Karpas-422 (cell line): ENCODE results near the gene MYO5A. TPM values are rescaled to one million over a fixed set of nuclear protein-coding genes. Genes with fewer than 3 reads are reported as not detected.

Experiments used
- DNase-seq: peaks from one replicate; pipeline ENCODE4 v3.0.0-alpha.2; 2015
- H2AFZ ChIP-seq: fragments of 200-600 bp; sonication (generic); 2 replicates; pipeline ENCODE4 v1.6.1; 2014; ENCODE audit warnings: antibody characterized with exemption, low read length, mixed read lengths
- H3K27ac ChIP-seq: fragments of 200-600 bp; sonication (generic); 2 replicates; pipeline ENCODE4 v1.5.1; 2014; ENCODE audit warnings: mild to moderate bottlenecking, low read length, moderate library complexity
- H3K27me3 ChIP-seq: fragments of 200-600 bp; sonication (generic); 2 replicates; pipeline ENCODE4 v1.6.1; 2014; ENCODE audit warnings: low read length, mixed read lengths
- H3K36me3 ChIP-seq: fragments of 200-600 bp; sonication (generic); 2 replicates; pipeline ENCODE4 v1.6.1; 2014; ENCODE audit warnings: low read length, mixed read lengths; ENCODE audit not compliant: insufficient read depth
- H3K4me1 ChIP-seq: fragments of 200-600 bp; sonication (generic); 2 replicates; pipeline ENCODE4 v1.6.1; 2014; ENCODE audit warnings: mild to moderate bottlenecking, low read length, mixed read lengths
- H3K4me2 ChIP-seq: fragments of 200-600 bp; sonication (generic); 2 replicates; pipeline ENCODE4 v1.6.1; 2014; ENCODE audit warnings: low read length, low read depth, mild to moderate bottlenecking; ENCODE audit not compliant: poor library complexity, severe bottlenecking
- H3K4me3 ChIP-seq: fragments of 200-600 bp; sonication (generic); 2 replicates; pipeline ENCODE4 v1.5.1; 2014; ENCODE audit warnings: mild to moderate bottlenecking, antibody characterized with exemption, low read length, mixed read lengths
- H3K79me2 ChIP-seq: fragments of 200-600 bp; sonication (generic); 2 replicates; pipeline ENCODE4 v1.6.1; 2014; ENCODE audit warnings: mild to moderate bottlenecking, low read length, mixed read lengths
- H3K9ac ChIP-seq: fragments of 200-600 bp; sonication (generic); 2 replicates; pipeline ENCODE4 v1.6.0; 2014; ENCODE audit warnings: low read length
- H3K9me2 ChIP-seq: fragments of 200-600 bp; sonication (generic), shearing (Covaris generic); replicated peaks from 2 replicates; pipeline ENCODE4 v1.6.0; 2014; ENCODE audit warnings: mild to moderate bottlenecking, low read length, moderate library complexity; ENCODE audit not compliant: insufficient read depth
- H3K9me3 ChIP-seq: fragments of 300-700, 200-600 bp; sonication (generic); 2 replicates; pipeline ENCODE4 v1.6.1; 2014; ENCODE audit warnings: low read length, mixed read lengths
- H4K20me1 ChIP-seq: fragments of 200-600 bp; sonication (generic); 2 replicates; pipeline ENCODE4 v1.6.1; 2014; ENCODE audit warnings: mild to moderate bottlenecking, antibody characterized with exemption, low read length, low read depth; ENCODE audit not compliant: insufficient read depth
- small RNA-seq: library from RNA; depleted of rRNA; stranded (forward); fragments of <200 nt; gene quantifications from one replicate; pipeline ENCODE3, GENCODE V24; 2014
- total RNA-seq: library from RNA; depleted of rRNA; stranded (reverse); fragments of >200 nt; shearing (Covaris generic); gene quantifications from 2 replicates; pipeline ENCODE4 v1.2.3, GENCODE V29; 2014; ENCODE audit warnings: low replicate concordance; rRNA removed

MYO5A gene
- total RNA-seq, 1 experiment from 2014 or later: 34.8 TPM

DNA sequence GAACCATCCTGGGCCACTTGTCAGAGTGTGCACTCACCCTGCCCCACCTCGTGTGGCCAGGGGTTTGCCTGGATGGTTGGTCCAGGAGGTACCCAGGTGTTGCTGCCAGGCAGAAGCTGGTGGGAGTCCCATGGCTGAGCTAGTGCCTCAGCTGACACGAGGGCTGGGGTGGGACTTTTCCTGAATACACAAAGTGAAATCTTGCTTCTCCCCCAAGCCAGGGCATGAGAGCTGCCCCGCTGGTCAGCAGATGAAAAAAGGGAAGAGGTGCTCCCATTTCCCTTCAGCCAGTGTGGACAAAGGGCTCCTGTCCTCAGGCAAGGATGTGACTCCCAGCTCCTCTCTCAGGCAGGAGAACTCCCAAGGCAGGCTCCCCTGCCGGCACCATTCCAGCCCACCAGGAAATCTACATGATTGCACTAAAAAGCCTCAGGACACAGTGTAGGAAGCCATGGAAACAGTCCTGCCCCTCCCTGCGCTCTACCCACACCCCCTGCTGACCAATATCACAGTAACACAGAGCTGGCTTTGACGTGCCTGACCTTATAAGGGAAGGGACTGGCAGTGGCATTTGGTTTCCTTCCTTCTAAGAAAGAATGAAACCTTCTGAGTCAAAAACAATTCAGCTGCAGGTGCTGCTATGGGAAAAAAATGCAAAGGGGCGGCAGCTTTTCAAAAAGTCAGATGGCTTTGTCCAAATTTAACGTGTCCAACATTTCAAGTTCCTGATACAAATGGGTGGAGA is 267.0 kb downstream of the MYO5A start:
- Histone ChIP-seq H3K4me3 (no peak overlapping the region), H4K20me1 (no peaks in the 10 kb centered on the region), H3K9me3 (no peaks in the 10 kb centered on the region), H3K4me1 (peaks cover 8% of the 10 kb centered on the region), H3K27ac (no peak overlapping the region), H2AFZ (no peak overlapping the region), H3K9ac (no peak overlapping the region), H3K79me2 (no peaks in the 10 kb centered on the region), H3K27me3 (no peaks in the 10 kb centered on the region), H3K9me2 (no peaks in the 10 kb centered on the region), H3K36me3 (no peaks in the 10 kb centered on the region), H3K4me2 (no peak overlapping the region)
- no peak for DNase-seq

- Histone ChIP-seq H3K4me3 (no peak overlapping the region), H3K27me3 (no peaks in the 10 kb centered on the region), H3K9me3 (no peaks in the 10 kb centered on the region), H3K9me2 (no peaks in the 10 kb centered on the region), H3K4me1 (peaks cover 13% of the 10 kb centered on the region), H3K4me2 (no peak overlapping the region), H2AFZ (no peak overlapping the region), H3K79me2 (no peaks in the 10 kb centered on the region), H4K20me1 (no peaks in the 10 kb centered on the region), H3K36me3 (no peaks in the 10 kb centered on the region), H3K27ac (no peak overlapping the region), H3K9ac (no peak overlapping the region)
- no peak for DNase-seq
Measured at GRCh38 chr15:52261026-52261425, 267.7 kb downstream of the MYO5A start.

DNA sequence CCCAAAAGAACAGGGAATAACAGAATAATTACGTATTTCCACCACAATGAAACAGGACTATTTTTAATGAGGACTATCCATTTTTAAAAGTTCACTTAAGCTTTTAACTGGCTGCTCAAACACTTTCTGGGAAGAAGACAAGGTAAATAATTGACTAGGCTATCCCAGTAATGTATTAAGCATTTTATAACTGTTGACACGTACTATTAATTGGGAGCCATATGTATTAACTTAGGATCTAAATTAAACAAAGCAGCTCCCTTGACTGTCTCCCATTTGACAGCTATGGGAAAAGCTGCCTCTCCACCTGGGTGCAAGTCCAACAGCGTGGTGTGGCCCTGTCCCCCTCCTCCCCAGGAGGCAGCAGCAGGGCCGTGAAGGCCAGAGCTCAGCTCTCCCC is 269.2 kb downstream of the MYO5A start:
- H3K27me3 ChIP-seq: no peaks in the 10 kb centered on the region
- DNase-seq: no peak
- no peaks in the 10 kb centered on the region for H3K9me3 ChIP-seq
- no peak overlapping the region for H3K4me3 ChIP-seq
- H3K4me1 ChIP-seq: peaks cover 27% of the 10 kb centered on the region
- H3K36me3 ChIP-seq: no peaks in the 10 kb centered on the region
- no peak overlapping the region for H3K9ac ChIP-seq
- no peaks in the 10 kb centered on the region for H4K20me1 ChIP-seq
- no peak overlapping the region for H3K4me2 ChIP-seq
- H3K27ac ChIP-seq: no peak overlapping the region
- no peaks in the 10 kb centered on the region for H3K79me2 ChIP-seq
- H3K9me2 ChIP-seq: no peaks in the 10 kb centered on the region
- no peak overlapping the region for H2AFZ ChIP-seq

- H3K4me2 ChIP-seq: no peak overlapping the region
- H3K9me2 ChIP-seq: no peaks in the 10 kb centered on the region
- no peak for DNase-seq
- no peaks in the 10 kb centered on the region for H3K79me2 ChIP-seq
- no peak overlapping the region for H3K4me3 ChIP-seq
- no peaks in the 10 kb centered on the region for H4K20me1 ChIP-seq
- no peaks in the 10 kb centered on the region for H3K9me3 ChIP-seq
- H3K9ac ChIP-seq: no peak overlapping the region
- H2AFZ ChIP-seq: no peak overlapping the region
- H3K27ac ChIP-seq: no peak overlapping the region
- H3K4me1 ChIP-seq: peaks cover 32% of the 10 kb centered on the region
- H3K36me3 ChIP-seq: no peaks in the 10 kb centered on the region
- no peaks in the 10 kb centered on the region for H3K27me3 ChIP-seq
Measured at GRCh38 chr15:52258461-52258860, 270.2 kb downstream of the MYO5A start.

DNA sequence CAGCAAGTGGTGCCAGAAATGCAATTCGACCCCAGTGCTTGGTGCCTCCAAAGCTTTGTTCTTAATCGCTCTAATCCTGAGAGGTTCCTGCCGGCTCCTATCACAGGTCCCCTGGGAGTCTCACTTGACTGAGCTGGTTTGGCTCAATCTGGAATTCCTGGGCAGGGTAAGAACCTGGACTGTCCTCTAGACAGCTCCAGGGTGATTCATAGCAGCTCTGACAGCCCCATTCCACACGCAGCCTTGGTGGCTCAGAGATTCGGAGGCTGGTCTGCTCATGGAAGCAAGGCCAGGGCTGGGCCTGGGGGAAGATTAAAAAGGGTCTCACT is 271.0 kb downstream of the MYO5A start:
- Histone ChIP-seq H3K4me3 (no peak overlapping the region), H3K27me3 (no peaks in the 10 kb centered on the region), H3K9me3 (no peaks in the 10 kb centered on the region), H3K27ac (no peak overlapping the region), H4K20me1 (no peaks in the 10 kb centered on the region), H2AFZ (no peak overlapping the region), H3K36me3 (no peaks in the 10 kb centered on the region), H3K79me2 (no peaks in the 10 kb centered on the region), H3K9me2 (no peaks in the 10 kb centered on the region), H3K4me2 (no peak overlapping the region), H3K9ac (no peak overlapping the region), H3K4me1 (peaks cover 32% of the 10 kb centered on the region)
- DNase-seq: no peak

Small RNA genes within 50 kb of the gene (small RNA-seq; reads per million reads assigned to genes)
- not detected for gene MIR1266

Other genes starting within 250 kb of the MYO5A start
- 0.22 and 0.58 TPM in 2 replicates for gene MYO5C, start 233.1 kb downstream of the MYO5A start, total RNA-seq
- gene ARPP19, start 40.1 kb upstream of the MYO5A start, total RNA-seq: 56.9 and 118 TPM in 2 replicates
- 107 and 255 TPM in 2 replicates for gene ATOSA, start 150.5 kb upstream of the MYO5A start, total RNA-seq